Thyroid gland (tissue), 4 donors: Measurements from ENCODE around the gene ZNF423. TPM values are rescaled to one million over a fixed set of nuclear protein-coding genes. Genes with fewer than 3 reads are reported as not detected.

Experiments
- DNase-seq, 2 donors: peaks; one replicate each; pipeline ENCODE4 v3.0.0-alpha.2; 2019
- H3K27ac ChIP-seq, 3 donors: fragments of 200-600 bp; sonication (generic); 1 replicate in 2 of 3; 2 replicates in 1 of 3; pipeline ENCODE4 v1.5.1; 2016 to 2019; ENCODE audit warnings: mild to moderate bottlenecking in 1 of 3, moderate library complexity in 1 of 3
- H3K27me3 ChIP-seq: fragments of 200-600 bp; sonication (generic); one replicate; pipeline ENCODE4 v1.5.1; 2019
- H3K36me3 ChIP-seq, 2 donors: fragments of 200-600 bp; sonication (generic); one replicate each; pipeline ENCODE4 v1.5.1; 2016 to 2019
- H3K4me1 ChIP-seq, 2 donors: fragments of 200-600 bp; sonication (generic); one replicate each; pipeline ENCODE4 v1.5.1; 2017 to 2019
- H3K4me3 ChIP-seq, 3 donors: fragments of 200-600 bp; sonication (generic); replicated peaks in 1 of 3; 1 replicate in 2 of 3; 2 replicates in 1 of 3; pipeline ENCODE4 v1.5.1; 2016; ENCODE audit warnings: mild to moderate bottlenecking in 1 of 3
- H3K9me3 ChIP-seq: fragments of 200-600 bp; sonication (generic); one replicate; pipeline ENCODE4 v1.5.1; 2017
- POLR2A ChIP-seq, 2 donors: fragments of 450-650 bp; IDR thresholded peaks; one replicate each; pipeline ENCODE4 v1.6.1; 2017; ENCODE audit warnings: antibody characterized with exemption in 2 of 2, mild to moderate bottlenecking in 2 of 2, moderate library complexity in 1 of 2
- WGBS, 2 donors: methylation state at CpG; one replicate each; pipeline ENCODE4 v1.1.5; 2017; 5-methylcytosine and 5-hydroxymethylcytosine counted together
- intact Hi-C: fragments of 100-400 bp; cut with DNase I; formaldehyde crosslinking; loops from one replicate; pipeline ENCODE4 v1.15.1; 2023
- total RNA-seq, 4 donors: library from RNA; depleted of rRNA; stranded (reverse); fragments of >200 nt; gene quantifications; one replicate each; pipeline ENCODE4 v1.2.3, GENCODE V29; 2016
- TF ChIP-seq, protein P1 (sequence below), 6 experiments: fragments of 200-600 bp in 3 of 6; fragments of 450-650 bp in 3 of 6; sonication (generic) in 3 of 6; IDR thresholded peaks; one replicate each; pipeline ENCODE4 v1.5.1; 2016 to 2019; ENCODE audit warnings: antibody characterized with exemption in 6 of 6, mild to moderate bottlenecking in 2 of 6, inconsistent platforms in 1 of 6, moderate library complexity in 1 of 6

ZNF423 gene
- total RNA-seq, 4 donors from 2014 or later, result 7.4 to 10.0 (median 8.5) TPM

DNA sequence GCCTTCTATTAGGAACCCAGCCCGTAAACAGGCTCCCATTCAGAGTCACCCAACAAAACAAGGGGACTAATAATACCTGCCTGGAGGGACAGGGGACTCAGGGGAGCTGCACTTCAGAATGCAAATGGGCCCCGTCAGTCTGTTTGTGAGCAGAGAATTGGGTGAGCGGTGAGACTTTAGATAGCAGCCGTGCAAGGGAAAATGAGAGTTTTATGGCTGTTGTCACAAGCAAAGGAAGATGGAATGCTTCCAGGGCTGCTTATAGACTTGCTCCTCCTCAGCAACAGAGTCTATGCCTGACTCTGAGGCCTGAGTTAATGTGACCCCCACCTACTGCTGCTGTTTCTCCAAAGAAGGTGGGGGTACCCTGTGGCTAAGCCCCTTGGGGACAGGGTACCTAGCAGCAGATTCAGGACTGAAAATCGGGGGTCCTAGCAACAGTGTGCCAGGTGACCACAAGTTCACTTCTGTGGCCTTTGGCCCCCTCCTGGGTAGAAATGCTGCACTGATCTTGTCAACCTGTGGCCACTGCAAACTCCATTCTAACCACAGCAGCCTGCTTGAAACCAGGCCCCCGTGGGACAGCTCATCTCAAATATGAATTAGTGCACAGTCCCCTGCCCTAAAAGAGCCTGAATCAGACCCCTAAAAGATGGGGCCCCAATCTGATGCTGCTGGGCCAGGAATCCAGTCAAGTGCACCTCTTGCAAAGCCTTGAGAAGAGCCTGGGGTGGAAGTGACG, 355.9 kb downstream of the ZNF423 start:
- no peaks in the 10 kb centered on the region for H3K4me1 ChIP-seq
- intact Hi-C loops, result no loop called here
- no peak overlapping the region for H3K27ac ChIP-seq
- TF ChIP-seq POLR2A (IDR thresholded peaks at IDR 0.05), result no peak
- TF ChIP-seq, protein P1, sequence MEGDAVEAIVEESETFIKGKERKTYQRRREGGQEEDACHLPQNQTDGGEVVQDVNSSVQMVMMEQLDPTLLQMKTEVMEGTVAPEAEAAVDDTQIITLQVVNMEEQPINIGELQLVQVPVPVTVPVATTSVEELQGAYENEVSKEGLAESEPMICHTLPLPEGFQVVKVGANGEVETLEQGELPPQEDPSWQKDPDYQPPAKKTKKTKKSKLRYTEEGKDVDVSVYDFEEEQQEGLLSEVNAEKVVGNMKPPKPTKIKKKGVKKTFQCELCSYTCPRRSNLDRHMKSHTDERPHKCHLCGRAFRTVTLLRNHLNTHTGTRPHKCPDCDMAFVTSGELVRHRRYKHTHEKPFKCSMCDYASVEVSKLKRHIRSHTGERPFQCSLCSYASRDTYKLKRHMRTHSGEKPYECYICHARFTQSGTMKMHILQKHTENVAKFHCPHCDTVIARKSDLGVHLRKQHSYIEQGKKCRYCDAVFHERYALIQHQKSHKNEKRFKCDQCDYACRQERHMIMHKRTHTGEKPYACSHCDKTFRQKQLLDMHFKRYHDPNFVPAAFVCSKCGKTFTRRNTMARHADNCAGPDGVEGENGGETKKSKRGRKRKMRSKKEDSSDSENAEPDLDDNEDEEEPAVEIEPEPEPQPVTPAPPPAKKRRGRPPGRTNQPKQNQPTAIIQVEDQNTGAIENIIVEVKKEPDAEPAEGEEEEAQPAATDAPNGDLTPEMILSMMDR (IDR thresholded peaks at IDR 0.05), result no peak
- no peak overlapping the region for H3K4me3 ChIP-seq
- no peaks in the 10 kb centered on the region for H3K36me3 ChIP-seq
- WGBS, 2 donors, result 83 to 92% methylated on average over 7 of the region's 7 CpGs
- H3K27me3 ChIP-seq, result no peaks in the 10 kb centered on the region
- H3K9me3 ChIP-seq, result no peaks in the 10 kb centered on the region
- DNase-seq, result no peak

DNA sequence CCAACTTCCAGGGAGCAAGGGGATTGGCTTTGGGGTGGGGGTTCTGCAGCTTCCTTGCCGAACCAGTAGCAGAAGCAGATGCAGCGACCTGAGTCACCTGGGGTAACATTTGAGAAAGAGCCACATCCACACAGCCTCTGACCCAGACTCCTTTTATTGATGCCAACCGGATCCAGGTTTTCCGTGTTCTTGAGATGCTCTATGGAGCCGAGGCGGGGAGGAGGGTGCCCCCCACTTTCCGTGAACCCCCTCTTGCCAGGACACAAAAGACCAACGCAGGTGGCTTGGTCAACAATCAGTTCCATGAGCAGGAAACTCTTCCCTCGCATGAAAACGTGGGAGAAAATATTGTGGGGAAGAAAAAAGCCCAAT, 356.5 kb downstream of the ZNF423 start:
- intact Hi-C loops, result no loop called here
- Histone ChIP-seq H3K27me3 (no peaks in the 10 kb centered on the region), H3K9me3 (no peaks in the 10 kb centered on the region), H3K4me1 (no peaks in the 10 kb centered on the region), H3K36me3 (no peaks in the 10 kb centered on the region), H3K4me3 (no peak overlapping the region), H3K27ac (no peak overlapping the region)
- no peak for DNase-seq
- 83 to 90% methylated on average over 8 to 10 of the region's 10 CpGs for WGBS, 2 donors
- TF ChIP-seq, protein P1 (IDR thresholded peaks at IDR 0.05), result no peak
- no peak for TF ChIP-seq POLR2A (IDR thresholded peaks at IDR 0.05)

DNA sequence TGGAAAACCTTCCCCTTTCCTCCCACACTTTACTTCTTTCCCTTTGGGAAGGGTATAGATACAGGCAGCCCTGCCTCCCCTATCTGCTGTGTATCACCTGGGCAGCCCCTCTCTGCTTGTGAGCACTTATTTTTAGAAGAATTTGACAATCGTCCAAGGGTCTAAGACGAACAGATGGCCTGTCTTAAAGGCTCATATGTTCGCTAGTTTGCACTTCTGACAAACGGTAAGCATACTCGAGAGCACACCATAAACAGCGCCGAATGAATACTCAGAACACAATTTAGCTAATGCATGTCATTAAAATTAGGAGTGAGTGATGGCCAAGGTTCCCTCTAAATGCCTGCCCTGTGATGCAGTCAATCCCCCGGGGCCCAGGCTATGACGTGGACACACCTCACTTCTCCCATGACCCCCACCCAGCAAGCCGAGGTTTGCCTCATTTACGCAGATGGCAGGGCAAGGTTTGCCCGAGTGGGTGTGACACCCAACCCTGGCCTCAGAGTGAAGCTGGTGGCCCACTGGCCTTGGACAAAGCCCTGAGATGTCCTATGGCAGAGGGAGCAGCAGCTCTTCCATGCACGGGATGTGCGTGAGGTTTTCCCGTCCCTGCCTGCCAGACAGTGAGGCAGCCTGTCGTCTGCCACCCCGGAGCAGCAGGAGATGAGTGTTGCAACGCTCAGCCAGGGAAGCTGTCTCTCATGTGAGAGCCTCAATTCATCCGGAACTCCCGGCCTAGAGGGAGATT, 357.1 kb downstream of the ZNF423 start:
- intact Hi-C loops, result no loop called here
- Histone ChIP-seq H3K27me3 (no peaks in the 10 kb centered on the region), H3K27ac (no peak overlapping the region), H3K36me3 (no peaks in the 10 kb centered on the region), H3K4me1 (no peaks in the 10 kb centered on the region), H3K9me3 (no peaks in the 10 kb centered on the region), H3K4me3 (no peak overlapping the region)
- 77% methylated on average over 15 to 17 of the region's 20 CpGs for WGBS, 2 donors
- no peak for DNase-seq
- TF ChIP-seq, protein P1 (IDR thresholded peaks at IDR 0.05), result no peak
- no peak for TF ChIP-seq POLR2A (IDR thresholded peaks at IDR 0.05)

DNA sequence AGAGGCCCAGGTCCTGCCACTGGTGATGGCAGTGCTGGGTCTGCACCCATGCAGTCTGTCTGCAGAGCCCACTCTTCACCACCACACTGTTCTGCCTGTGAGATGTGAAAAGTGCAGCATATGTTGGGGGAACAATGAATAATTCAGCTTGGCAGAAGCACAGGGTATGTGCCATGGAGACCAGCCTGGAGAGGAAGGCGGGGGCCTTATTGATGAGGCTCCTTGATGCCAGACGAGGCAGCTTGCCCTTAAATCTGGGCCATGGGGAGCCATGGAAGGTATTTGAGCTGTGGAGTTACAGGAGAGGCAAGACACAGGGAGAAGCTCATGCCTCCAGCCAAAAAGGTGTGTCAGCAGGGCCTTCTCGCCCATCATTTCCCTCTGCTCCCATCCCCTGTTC, 357.6 kb downstream of the ZNF423 start:
- intact Hi-C loops, result no loop called here
- Histone ChIP-seq H3K9me3 (no peaks in the 10 kb centered on the region), H3K4me3 (no peak overlapping the region), H3K4me1 (no peaks in the 10 kb centered on the region), H3K36me3 (no peaks in the 10 kb centered on the region), H3K27ac (no peak overlapping the region), H3K27me3 (no peaks in the 10 kb centered on the region)
- WGBS, 2 donors, result 91 to 93% methylated on average over 3 of the region's 3 CpGs
- no peak for TF ChIP-seq POLR2A (IDR thresholded peaks at IDR 0.05)
- TF ChIP-seq, protein P1 (IDR thresholded peaks at IDR 0.05), result no peak
- no peak for DNase-seq

DNA sequence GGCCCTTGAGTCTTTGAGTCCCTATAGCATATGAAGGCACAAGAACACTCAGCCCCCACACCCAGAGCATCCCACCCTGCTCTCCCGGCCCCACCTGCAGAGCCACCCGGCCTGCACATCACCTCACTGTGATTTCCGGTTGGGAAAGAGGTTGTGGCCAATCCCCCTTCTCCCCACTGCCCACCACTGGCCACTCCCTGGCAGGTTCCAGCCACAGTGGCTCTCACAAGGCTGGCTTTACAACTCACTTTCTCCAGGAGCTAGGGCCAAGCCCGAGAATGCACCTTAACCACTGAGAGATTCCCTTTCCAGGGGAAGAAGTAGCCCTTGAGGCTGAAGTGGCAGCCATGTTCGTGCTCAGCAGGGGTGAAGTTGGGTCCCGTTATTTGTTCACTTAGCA, 358.4 kb downstream of the ZNF423 start:
- H3K36me3 ChIP-seq, result no peaks in the 10 kb centered on the region
- no peaks in the 10 kb centered on the region for H3K9me3 ChIP-seq
- H3K27me3 ChIP-seq, result no peaks in the 10 kb centered on the region
- H3K4me1 ChIP-seq, result peaks cover 0 to under 1% of the 10 kb centered on the region in 2 donors
- intact Hi-C loops, result no loop called here
- no peak overlapping the region for H3K4me3 ChIP-seq
- 80 to 90% methylated on average over 6 of the region's 6 CpGs for WGBS, 2 donors
- H3K27ac ChIP-seq, result no peak overlapping the region
- no peak for TF ChIP-seq POLR2A (IDR thresholded peaks at IDR 0.05)
- TF ChIP-seq, protein P1 (IDR thresholded peaks at IDR 0.05), result no peak
- no peak for DNase-seq
